ENCODE measurements around the gene SEL1L3. TPM values are rescaled to one million over a fixed set of nuclear protein-coding genes. Genes with fewer than 3 reads are reported as not detected.

Gene SEL1L3
- total RNA-seq, 1 experiment from 2014 or later, result 65.1 TPM

- Histone ChIP-seq H3K27me3 (replicated peaks) (no peaks in the 10 kb centered on the region), H3K4me1 (replicated peaks) (no peaks in the 10 kb centered on the region), H3K36me3 (no peaks in the 10 kb centered on the region), H3K27ac (no peak overlapping the region), H3K4me3 (no peak overlapping the region), H3K9me3 (replicated peaks) (no peaks in the 10 kb centered on the region)
- no peak for DNase-seq (ENCODE audit: low read depth in 1 of 2, low spot score in 2 of 2)
Observed at GRCh38 chr4:25728886-25729285, 133.9 kb downstream of the SEL1L3 start.

GRCh38 chr4:25727711-25728493 is 134.9 kb downstream of the SEL1L3 start:
- H3K4me3 ChIP-seq, result no peak overlapping the region
- no peak for DNase-seq (ENCODE audit: low read depth in 1 of 2, low spot score in 2 of 2)
- H3K27ac ChIP-seq, result no peak overlapping the region

GRCh38 chr4:25725870-25726269 is 136.9 kb downstream of the SEL1L3 start:
- DNase-seq (ENCODE audit: low read depth in 1 of 2, low spot score in 2 of 2), result no peak
- no peaks in the 10 kb centered on the region for H3K36me3 ChIP-seq
- no peaks in the 10 kb centered on the region for H3K9me3 ChIP-seq (replicated peaks)
- H3K4me3 ChIP-seq, result no peak overlapping the region
- H3K27ac ChIP-seq, result no peak overlapping the region
- no peaks in the 10 kb centered on the region for H3K4me1 ChIP-seq (replicated peaks)
- no peaks in the 10 kb centered on the region for H3K27me3 ChIP-seq (replicated peaks)

More at GRCh38 chr4:25727711-25728493, 134.9 kb downstream of the SEL1L3 start:
- H3K4me1 ChIP-seq (replicated peaks), result no peaks in the 10 kb centered on the region
- no peaks in the 10 kb centered on the region for H3K27me3 ChIP-seq (replicated peaks)
- H3K36me3 ChIP-seq, result no peaks in the 10 kb centered on the region
- H3K9me3 ChIP-seq (replicated peaks), result no peaks in the 10 kb centered on the region

GRCh38 chr4:25723409-25723808 is 139.4 kb downstream of the SEL1L3 start:
- H3K27ac ChIP-seq, result no peak overlapping the region
- H3K9me3 ChIP-seq (replicated peaks), result no peaks in the 10 kb centered on the region
- no peak overlapping the region for H3K4me3 ChIP-seq
- DNase-seq (ENCODE audit: low read depth in 1 of 2, low spot score in 2 of 2), result no peak
- no peaks in the 10 kb centered on the region for H3K4me1 ChIP-seq (replicated peaks)
- no peaks in the 10 kb centered on the region for H3K36me3 ChIP-seq
- no peaks in the 10 kb centered on the region for H3K27me3 ChIP-seq (replicated peaks)

- Histone ChIP-seq H3K27me3 (replicated peaks) (no peaks in the 10 kb centered on the region), H3K4me1 (replicated peaks) (no peaks in the 10 kb centered on the region), H3K4me3 (no peak overlapping the region), H3K9me3 (replicated peaks) (no peaks in the 10 kb centered on the region), H3K27ac (no peak overlapping the region), H3K36me3 (no peaks in the 10 kb centered on the region)
- DNase-seq (ENCODE audit: low read depth in 1 of 2, low spot score in 2 of 2), result no peak
Observed at GRCh38 chr4:25722964-25723363, 139.8 kb downstream of the SEL1L3 start.

GRCh38 chr4:25713812-25714211 is 149.0 kb downstream of the SEL1L3 start:
- Histone ChIP-seq H3K36me3 (no peaks in the 10 kb centered on the region), H3K27ac (no peak overlapping the region), H3K4me1 (replicated peaks) (no peaks in the 10 kb centered on the region), H3K9me3 (replicated peaks) (no peaks in the 10 kb centered on the region), H3K4me3 (no peak overlapping the region), H3K27me3 (replicated peaks) (no peaks in the 10 kb centered on the region)
- no peak for DNase-seq (ENCODE audit: low read depth in 1 of 2, low spot score in 2 of 2)

- no peak overlapping the region for H3K27ac ChIP-seq
- no peaks in the 10 kb centered on the region for H3K36me3 ChIP-seq
- no peaks in the 10 kb centered on the region for H3K9me3 ChIP-seq (replicated peaks)
- H3K4me3 ChIP-seq, result no peak overlapping the region
- H3K27me3 ChIP-seq (replicated peaks), result no peaks in the 10 kb centered on the region
- H3K4me1 ChIP-seq (replicated peaks), result no peaks in the 10 kb centered on the region
- DNase-seq (ENCODE audit: low read depth in 1 of 2, low spot score in 2 of 2), result no peak
Observed at GRCh38 chr4:25712611-25713010, 150.2 kb downstream of the SEL1L3 start.

GRCh38 chr4:25710637-25711036 is 152.2 kb downstream of the SEL1L3 start:
- H3K27ac ChIP-seq, result no peak overlapping the region
- no peaks in the 10 kb centered on the region for H3K9me3 ChIP-seq (replicated peaks)
- no peak overlapping the region for H3K4me3 ChIP-seq
- DNase-seq (ENCODE audit: low read depth in 1 of 2, low spot score in 2 of 2), result no peak
- H3K27me3 ChIP-seq (replicated peaks), result no peaks in the 10 kb centered on the region
- no peaks in the 10 kb centered on the region for H3K36me3 ChIP-seq
- no peaks in the 10 kb centered on the region for H3K4me1 ChIP-seq (replicated peaks)

GRCh38 chr4:25704516-25704915 is 158.3 kb downstream of the SEL1L3 start:
- no peak for DNase-seq (ENCODE audit: low read depth in 1 of 2, low spot score in 2 of 2)
- H3K9me3 ChIP-seq (replicated peaks), result no peaks in the 10 kb centered on the region
- H3K27me3 ChIP-seq (replicated peaks), result no peaks in the 10 kb centered on the region
- H3K4me1 ChIP-seq (replicated peaks), result no peaks in the 10 kb centered on the region
- no peak overlapping the region for H3K4me3 ChIP-seq
- no peaks in the 10 kb centered on the region for H3K36me3 ChIP-seq
- no peak overlapping the region for H3K27ac ChIP-seq

- H3K9me3 ChIP-seq (replicated peaks), result no peaks in the 10 kb centered on the region
- DNase-seq (ENCODE audit: low read depth in 1 of 2, low spot score in 2 of 2), result no peak
- H3K27me3 ChIP-seq (replicated peaks), result no peaks in the 10 kb centered on the region
- no peaks in the 10 kb centered on the region for H3K4me1 ChIP-seq (replicated peaks)
- H3K27ac ChIP-seq, result no peak overlapping the region
- no peak overlapping the region for H3K4me3 ChIP-seq
- H3K36me3 ChIP-seq, result no peaks in the 10 kb centered on the region
Observed at GRCh38 chr4:25703731-25704388, 158.9 kb downstream of the SEL1L3 start.

- H3K27ac ChIP-seq, result no peak overlapping the region
- H3K27me3 ChIP-seq (replicated peaks), result no peaks in the 10 kb centered on the region
- H3K9me3 ChIP-seq (replicated peaks), result no peaks in the 10 kb centered on the region
- no peak for DNase-seq (ENCODE audit: low read depth in 1 of 2, low spot score in 2 of 2)
- no peak overlapping the region for H3K4me3 ChIP-seq
- H3K36me3 ChIP-seq, result no peaks in the 10 kb centered on the region
- H3K4me1 ChIP-seq (replicated peaks), result no peaks in the 10 kb centered on the region
Observed at GRCh38 chr4:25702848-25703247, 159.9 kb downstream of the SEL1L3 start.

- no peak overlapping the region for H3K27ac ChIP-seq
- no peak for DNase-seq (ENCODE audit: low read depth in 1 of 2, low spot score in 2 of 2)
- H3K27me3 ChIP-seq (replicated peaks), result no peaks in the 10 kb centered on the region
- no peaks in the 10 kb centered on the region for H3K4me1 ChIP-seq (replicated peaks)
- H3K9me3 ChIP-seq (replicated peaks), result no peaks in the 10 kb centered on the region
- no peaks in the 10 kb centered on the region for H3K36me3 ChIP-seq
- no peak overlapping the region for H3K4me3 ChIP-seq
Observed at GRCh38 chr4:25700661-25701060, 162.1 kb downstream of the SEL1L3 start.

- no peak overlapping the region for H3K4me3 ChIP-seq
- H3K36me3 ChIP-seq, result no peaks in the 10 kb centered on the region
- no peak for DNase-seq (ENCODE audit: low read depth in 1 of 2, low spot score in 2 of 2)
- H3K27me3 ChIP-seq (replicated peaks), result no peaks in the 10 kb centered on the region
- no peaks in the 10 kb centered on the region for H3K4me1 ChIP-seq (replicated peaks)
- no peaks in the 10 kb centered on the region for H3K9me3 ChIP-seq (replicated peaks)
- H3K27ac ChIP-seq, result no peak overlapping the region
Observed at GRCh38 chr4:25697516-25697915, 165.3 kb downstream of the SEL1L3 start.
